GM18526 (cell line): ENCODE results near the gene MFSD8.

ENCODE experiments used
- POLR2A ChIP-seq: IDR thresholded peaks from 3 replicates; pipeline ENCODE4 v1.6.1; 2011; ENCODE audit not compliant: insufficient read length; ENCODE audit errors: extremely low read depth

Gene MFSD8

DNA sequence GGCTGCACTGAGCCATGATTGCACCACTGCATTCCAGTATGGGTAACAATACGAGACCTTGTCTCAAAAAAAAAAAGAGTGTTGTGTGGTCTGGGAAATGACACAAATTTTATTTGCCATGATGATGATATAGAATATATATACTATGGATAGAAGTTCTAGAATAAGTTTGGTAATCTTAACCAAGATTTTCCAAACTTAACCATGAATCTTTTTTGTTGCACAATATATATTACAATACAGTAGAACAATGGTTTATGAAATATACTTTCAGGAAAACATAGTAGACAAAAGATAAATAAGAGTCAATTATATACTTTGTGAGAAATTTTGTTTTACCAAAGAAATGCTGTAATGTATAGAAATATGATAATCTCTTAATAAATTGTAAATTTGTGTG, 34.8 kb downstream of the MFSD8 start:
- TF ChIP-seq POLR2A, result no peak

DNA sequence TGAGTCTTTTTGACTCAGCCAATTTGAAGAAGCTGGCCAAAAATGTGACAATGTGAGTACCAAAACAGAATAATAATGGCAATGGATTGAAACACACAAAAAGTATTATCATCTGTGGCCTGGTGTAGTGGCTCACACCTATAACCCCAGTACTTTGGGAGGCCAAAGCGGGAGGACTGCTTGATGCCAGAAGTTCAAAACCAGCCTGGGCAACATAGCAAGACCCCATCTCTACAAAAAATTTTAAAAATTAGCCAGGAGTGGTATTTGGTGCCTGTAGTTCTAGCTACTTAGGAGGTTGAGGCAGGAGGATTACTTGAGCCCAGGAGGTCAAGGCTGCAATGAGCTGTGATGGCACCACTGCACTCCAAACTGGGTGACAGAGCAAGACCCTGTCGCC, 42.7 kb downstream of the MFSD8 start:
- TF ChIP-seq POLR2A, result no peak

- no peak for TF ChIP-seq POLR2A
These were observed 44.5 kb downstream of the MFSD8 start for GRCh38 chr4:127920521-127920920.

DNA sequence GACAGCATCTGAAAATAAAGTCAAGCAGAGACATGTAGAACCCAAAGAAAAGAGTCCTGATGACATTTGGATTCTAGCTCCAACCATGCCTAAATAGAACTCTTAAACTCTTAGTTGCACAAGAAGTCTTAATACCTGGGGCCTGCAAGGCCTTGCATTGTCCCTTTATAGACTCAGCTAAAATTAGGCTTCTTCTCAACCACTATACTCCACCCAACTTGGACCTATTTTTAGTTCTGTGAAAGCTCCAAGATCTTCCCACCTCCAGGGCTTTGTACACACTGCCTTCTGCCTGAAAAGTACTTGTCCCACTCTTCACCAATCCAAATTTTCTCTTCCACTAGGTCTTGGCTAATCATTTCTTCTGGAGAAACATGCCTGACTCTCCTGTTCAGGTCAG, 47.8 kb downstream of the MFSD8 start:
- TF ChIP-seq POLR2A, result no peak

DNA sequence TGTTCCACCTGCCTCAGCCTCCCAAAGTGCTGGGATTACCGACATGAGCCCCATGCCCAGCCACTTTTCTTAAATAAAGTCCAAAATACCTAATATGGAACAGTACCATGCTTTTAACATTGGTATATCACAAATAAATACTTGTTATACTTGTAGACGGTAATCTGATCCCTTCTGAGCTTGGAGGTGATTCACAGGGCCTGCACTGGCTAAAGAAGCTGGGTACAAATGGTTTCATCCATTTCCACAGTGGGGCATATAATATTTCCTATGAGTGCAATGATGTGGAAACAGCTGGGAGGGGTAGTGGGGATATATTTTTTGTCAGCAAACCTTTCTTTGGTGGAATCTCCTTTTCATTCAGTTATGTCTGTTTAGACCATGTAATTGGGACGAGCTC, 48.5 kb downstream of the MFSD8 start:
- TF ChIP-seq POLR2A, result no peak

GRCh38 chr4:127905029-127905428, 59.9 kb downstream of the MFSD8 start:
- TF ChIP-seq POLR2A, result no peak

GRCh38 chr4:127896528-127896927, 68.4 kb downstream of the MFSD8 start:
- TF ChIP-seq POLR2A, result no peak

- no peak for TF ChIP-seq POLR2A
These were observed 68.9 kb downstream of the MFSD8 start for GRCh38 chr4:127896069-127896468.

GRCh38 chr4:127889903-127890302, 75.1 kb downstream of the MFSD8 start:
- no peak for TF ChIP-seq POLR2A

DNA sequence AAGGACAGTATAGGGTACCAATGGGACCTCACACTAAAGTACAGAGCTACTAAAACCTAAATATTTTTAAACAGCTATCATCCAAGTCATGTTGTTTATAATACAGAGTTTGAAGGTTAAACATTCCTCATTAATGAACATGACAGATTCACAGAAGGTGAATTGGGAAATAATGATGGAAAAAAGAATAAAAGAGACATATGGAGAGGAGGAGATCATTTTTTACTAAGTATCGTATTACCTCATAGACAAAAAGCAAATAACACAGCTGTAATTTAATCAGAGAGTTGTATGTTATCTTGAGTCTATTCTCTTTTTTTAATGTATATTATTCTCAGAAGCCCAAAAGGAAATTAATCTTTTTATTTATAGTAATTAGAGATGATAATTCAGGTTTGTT, 76.4 kb downstream of the MFSD8 start:
- no peak for TF ChIP-seq POLR2A

DNA sequence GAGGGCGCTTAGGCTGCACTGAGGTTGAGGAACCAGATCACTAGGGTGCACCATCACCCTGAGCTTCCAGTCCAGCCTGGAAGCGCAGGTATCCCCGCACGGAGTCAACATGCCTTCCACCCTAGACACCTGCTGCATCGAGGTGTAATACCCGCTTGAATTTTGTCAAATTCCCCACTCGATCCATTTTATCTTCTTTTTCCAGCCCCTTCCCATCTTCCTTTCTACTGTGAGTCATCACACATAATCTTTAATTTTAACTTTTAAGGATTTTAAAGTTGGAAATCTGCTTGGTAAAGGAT, 83.5 kb downstream of the MFSD8 start:
- TF ChIP-seq POLR2A, result no peak

- TF ChIP-seq POLR2A, result peak; percentile 89
These were observed 84.0 kb downstream of the MFSD8 start, which contains the start of gene PLK4 for GRCh38 chr4:127880763-127881562. Gene PLK4 (plus strand): TSS chr4:127880893. CDS start chr4:127881135, 242 bp downstream.

DNA sequence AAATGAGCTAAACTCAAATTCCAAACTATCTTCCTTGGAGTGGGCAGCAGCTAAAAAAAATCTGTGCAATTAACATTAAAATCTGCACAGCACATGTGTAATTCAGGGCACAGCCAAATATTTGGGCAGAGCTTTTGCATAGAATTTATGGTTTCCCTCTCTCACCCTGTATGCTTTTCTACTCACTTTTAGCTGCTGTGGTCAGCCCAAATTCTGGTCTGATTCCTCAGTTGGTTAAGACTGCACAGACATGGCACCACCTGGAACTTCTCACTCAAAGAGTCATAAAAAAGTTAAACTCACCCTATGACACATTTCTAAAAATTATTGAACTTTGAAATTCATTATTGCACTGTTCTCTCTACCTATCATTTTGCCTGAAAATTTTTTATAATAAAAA, 89.2 kb downstream of the MFSD8 start:
- TF ChIP-seq POLR2A, result no peak

GRCh38 chr4:127870688-127871087, 94.3 kb downstream of the MFSD8 start:
- TF ChIP-seq POLR2A, result no peak

DNA sequence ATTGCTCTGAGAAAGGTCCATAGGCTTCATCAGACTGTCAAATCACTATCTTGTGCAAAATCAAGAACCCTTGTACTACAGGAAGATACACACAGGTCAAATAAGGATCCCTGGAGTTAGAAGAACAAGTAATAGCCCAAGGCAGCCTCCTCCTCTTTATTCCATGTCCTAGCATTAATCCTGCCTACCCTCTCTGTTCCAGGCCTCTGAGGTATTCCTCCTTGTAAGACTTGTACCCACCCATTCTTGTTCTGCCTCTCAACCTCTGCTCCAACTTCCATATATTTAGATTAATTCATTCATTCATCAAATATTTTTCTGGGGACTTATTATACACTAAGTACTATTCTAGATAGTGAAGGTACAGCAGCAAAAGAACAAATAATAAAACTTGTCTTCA, 94.7 kb downstream of the MFSD8 start:
- TF ChIP-seq POLR2A, result no peak

DNA sequence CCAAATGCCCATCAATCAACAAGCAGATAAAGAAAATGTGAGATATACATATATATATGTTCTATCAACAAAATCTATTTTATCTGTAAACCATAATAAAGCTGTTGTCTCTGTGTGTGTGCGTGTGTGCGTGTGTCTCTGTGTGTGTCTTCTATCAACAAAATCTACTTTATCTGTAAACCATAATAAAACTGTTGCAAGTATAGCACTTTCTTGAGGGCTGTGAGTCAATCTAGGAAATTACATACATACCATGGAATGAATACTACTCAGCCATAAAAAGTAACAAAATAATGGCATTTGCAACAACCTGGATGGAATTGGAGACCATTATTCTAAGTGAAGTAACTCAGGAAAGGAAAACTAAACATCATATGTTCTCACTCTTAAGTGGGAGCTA, 96.8 kb downstream of the MFSD8 start:
- TF ChIP-seq POLR2A, result no peak
